K562 (cell line): ENCODE measurements around the gene ZNF277. TPM values are rescaled to one million over a fixed set of nuclear protein-coding genes. Genes with fewer than 3 reads are reported as not detected.

Source experiments
- ATAC-seq: fragments of 200-7000 bp; cut with Tn5 transposase; 3 replicates; pipeline ENCODE4 v1.9.1; 2020; ENCODE audit warnings: moderate library complexity
- BruUV-seq: library from RNA; stranded (reverse); fragments of 400-500 nt; replicated peaks from 2 replicates; lab custom pipeline; 2021; lab: Mats Ljungman, UMichigan
- CTCF ChIA-PET: fragments of 300-600 bp; formaldehyde crosslinking; extraction: SDS; loops from one replicate; lab custom pipeline; 2021; ENCODE audit warnings: low intra/inter-chr PET ratio; lab: Yijun Ruan, JAX
- POLR2A ChIA-PET: fragments of 300-600, 350-650 bp; sonication (Branson Sonifier 250); formaldehyde crosslinking; extraction: SDS; loops from one replicate; lab custom pipeline; 2021; ENCODE audit warnings: antibody characterized with exemption, inconsistent platforms; lab: Yijun Ruan, JAX
- DNase-seq, 4 experiments: peaks; one replicate each; pipeline versions ENCODE4 v3.0.0 to v3.0.0-alpha.2; 2011 to 2018; ENCODE audit warnings: low spot score in 3 of 4, mixed read lengths in 3 of 4; ENCODE audit errors: extremely low read depth in 1 of 4
- FAIRE-seq: peaks from 2 replicates; lab custom pipeline; 2011; peaks lifted over from hg19 to GRCh38; lab: Jason Lieb, UNC
- H2AFZ ChIP-seq: 2 replicates; pipeline ENCODE4 v1.6.0; 2011; ENCODE audit warnings: low read depth, low read length, control low read depth, inconsistent platforms
- H3K27ac ChIP-seq: fragments of 200-600 bp; 3 replicates; pipeline ENCODE4 v1.8.0; 2011; ENCODE audit warnings: low read depth, mild to moderate bottlenecking, control low read depth, inconsistent platforms, low read length, moderate library complexity, mixed read lengths; ENCODE audit errors: extremely low read depth
- H3K27me3 ChIP-seq, 2 experiments: fragments of 300-600 bp in 1 of 2; 2 replicates in 1 of 2; 3 replicates in 1 of 2; pipeline versions ENCODE4 v1.6.0 to v1.8.0; 2011; ENCODE audit warnings: inconsistent platforms in 2 of 2, low read length in 2 of 2, mild to moderate bottlenecking in 1 of 2, mixed read lengths in 1 of 2, moderate library complexity in 1 of 2; ENCODE audit not compliant: control insufficient read depth in 2 of 2, insufficient read depth in 2 of 2
- H3K36me3 ChIP-seq: fragments of 300-600 bp; 3 replicates; pipeline ENCODE4 v1.8.0; 2011; ENCODE audit warnings: mild to moderate bottlenecking, low read length, inconsistent platforms; ENCODE audit not compliant: control insufficient read depth, insufficient read depth
- H3K4me1 ChIP-seq, 2 experiments: fragments of 200-600 bp in 1 of 2; replicated peaks in 1 of 2; 2 replicates in 1 of 2; 3 replicates in 1 of 2; pipeline versions ENCODE4 v1.5.1 to v1.8.0; 2011; ENCODE audit warnings: inconsistent platforms in 2 of 2, low read length in 2 of 2, mild to moderate bottlenecking in 1 of 2, mixed read lengths in 1 of 2, moderate library complexity in 1 of 2; ENCODE audit not compliant: control insufficient read depth in 2 of 2, insufficient read depth in 2 of 2
- H3K4me2 ChIP-seq: 2 replicates; pipeline ENCODE4 v1.6.1; 2011; ENCODE audit warnings: low read length, control low read depth, inconsistent platforms, mixed read lengths; ENCODE audit not compliant: insufficient read depth
- H3K4me3 ChIP-seq: fragments of 200-600 bp; sonication (generic), shearing (Covaris generic); 2 replicates; pipeline ENCODE4 v1.5.1; 2016; ENCODE audit warnings: control low read depth, inconsistent platforms
- H3K79me2 ChIP-seq: fragments of 200-600 bp; 3 replicates; pipeline ENCODE4 v1.8.0; 2011; ENCODE audit warnings: low read length, inconsistent platforms; ENCODE audit not compliant: control insufficient read depth, insufficient read depth
- H3K9ac ChIP-seq, 2 experiments: 2 replicates each; pipeline versions ENCODE4 v1.6.0 to v1.6.1; 2011; ENCODE audit warnings: low read depth in 2 of 2, low read length in 2 of 2, control low read depth in 1 of 2, inconsistent platforms in 1 of 2, mild to moderate bottlenecking in 1 of 2, mixed read lengths in 1 of 2; ENCODE audit not compliant: insufficient read depth in 1 of 2
- H3K9me1 ChIP-seq: one replicate; pipeline ENCODE4 v1.6.0; 2011; ENCODE audit warnings: inconsistent platforms, mild to moderate bottlenecking, low read length, moderate library complexity; ENCODE audit not compliant: control insufficient read depth, insufficient read depth
- H3K9me3 ChIP-seq: replicated peaks from 2 replicates; pipeline ENCODE4 v1.5.1; 2011; ENCODE audit warnings: low read depth, low read length, inconsistent platforms; ENCODE audit not compliant: control insufficient read depth, insufficient read depth
- H4K20me1 ChIP-seq: replicated peaks from 2 replicates; pipeline ENCODE4 v1.6.1; 2011; ENCODE audit warnings: low read length, inconsistent platforms, mixed read lengths; ENCODE audit not compliant: control insufficient read depth, insufficient read depth
- CHD2 ChIP-seq: IDR thresholded peaks from 2 replicates; pipeline ENCODE4 v1.6.1; 2011; ENCODE audit warnings: low read depth, low read length
- DACH1 ChIP-seq: fragments of 450-650 bp; IDR thresholded peaks from 2 replicates; pipeline ENCODE4 v1.6.1; 2018; ENCODE audit not compliant: partially characterized antibody
- ETV6 ChIP-seq, 3 experiments: fragments of 150-350 bp in 1 of 3; sonication (generic) in 1 of 3; formaldehyde crosslinking in 1 of 3; IDR thresholded peaks; 2 replicates each; pipeline versions ENCODE4 v1.6.1 to v1.8.0; 2014 to 2022; ENCODE audit warnings: borderline replicate concordance in 2 of 3, low read depth in 2 of 3, antibody characterized with exemption in 1 of 3, low read length in 1 of 3, mild to moderate bottlenecking in 1 of 3, missing genetic modification reagents in 1 of 3
- FOXP4 ChIP-seq: sonication (generic); formaldehyde crosslinking; IDR thresholded peaks from 2 replicates; pipeline ENCODE4 v1.8.0; 2022; ENCODE audit warnings: mild to moderate bottlenecking, missing genetic modification reagents, borderline replicate concordance
- RBM34 ChIP-seq: fragments of 200-400 bp; formaldehyde crosslinking; IDR thresholded peaks from 2 replicates; pipeline ENCODE4 v1.6.1; 2018; ENCODE audit warnings: low read length, borderline replicate concordance; ENCODE audit not compliant: insufficient read depth
- SPI1 ChIP-seq: IDR thresholded peaks from 2 replicates; pipeline ENCODE4 v1.6.1; 2011; ENCODE audit warnings: low read depth, low read length, control low read depth, borderline replicate concordance
- SRF ChIP-seq, 2 experiments: fragments of 250-450, 450-650 bp in 1 of 2; sonication (Bioruptor Pico) in 1 of 2; sonication (generic) in 1 of 2; formaldehyde crosslinking; IDR thresholded peaks; 2 replicates each; pipeline versions ENCODE4 v1.5.0 to v1.5.1; 2020 to 2022; ENCODE audit warnings: mild to moderate bottlenecking in 1 of 2, missing genetic modification reagents in 1 of 2
- ZFPM2 ChIP-seq: fragments of 250-450 bp; sonication (Bioruptor Pico); IDR thresholded peaks from 2 replicates; pipeline ENCODE4 v1.5.1; 2022; ENCODE audit warnings: mild to moderate bottlenecking
- ZNF277 ChIP-seq: fragments of 250-450 bp; sonication (Bioruptor Pico); IDR thresholded peaks from 2 replicates; pipeline ENCODE4 v1.8.0; 2022; ENCODE audit warnings: inconsistent platforms, mild to moderate bottlenecking, moderate library complexity, borderline replicate concordance
- WGBS: fragments of 100-300 bp; shearing (Covaris generic); methylation state at CpG from one replicate; pipeline ENCODE4 v1.1.6; 2016; ENCODE audit warnings: low coverage, mixed read lengths; ENCODE audit not compliant: insufficient coverage; ENCODE audit errors: missing lambda C conversion rate; 5-methylcytosine and 5-hydroxymethylcytosine counted together
- in situ Hi-C: fragments of 300-500 bp; cut with MboI; formaldehyde crosslinking; loops from 4 replicates; pipeline ENCODE4 v1.15.0; 2018; ENCODE audit warnings: inconsistent platforms, mixed read lengths
- intact Hi-C: fragments of 100-400 bp; cut with micrococcal nuclease; formaldehyde crosslinking; loops from 2 replicates; pipeline ENCODE4 v1.14.2; 2022
- polyA plus RNA-seq, 8 experiments: library from polyadenylated mRNA; depleted of rRNA in 4 of 8; stranded (reverse) in 5 of 8; unstranded in 3 of 8; fragments of >200 nt; fragmentation: Nextera tagmentation in 2 of 8; fragmentation: Illumina TruSeq in 1 of 8; extraction: Ambion mirVana in 2 of 8; extraction: Trizol in 1 of 8; gene quantifications; 2 replicates each; pipeline versions ENCODE4 v1.2.1 to v1.2.3, GENCODE V29; 2011 to 2014; ENCODE audit warnings: inconsistent platforms in 1 of 8, missing spikeins in 1 of 8
- total RNA-seq, 7 experiments: library from RNA; depleted of rRNA in 6 of 7; stranded (reverse); fragments of >200 nt in 6 of 7; fragmentation: Illumina TruSeq in 2 of 7; extraction: Trizol in 2 of 7; gene quantifications; 2 replicates each; pipeline versions ENCODE4 v1.2.1 to v1.2.3, GENCODE V29; 2011 to 2021; ENCODE audit warnings: low replicate concordance in 1 of 7

ZNF277 gene
- total and polyA plus RNA-seq, 9 of the 15 experiments (the other 6 are each of a cell fraction or from before 2014, with no cell fraction given), result 18.8 to 33.5 (median 27.7) TPM

- Histone ChIP-seq H3K9me3 (no peaks in the 10 kb centered on the region), H3K9me1 (no peaks in the 10 kb centered on the region), H3K79me2 (no peaks in the 10 kb centered on the region), H3K4me2 (no peak overlapping the region), H3K4me3 (no peak overlapping the region), H2AFZ (no peak overlapping the region), H3K9ac (no peak overlapping the region), H4K20me1 (no peaks in the 10 kb centered on the region)
- ChIA-PET CTCF (no interaction called here), POLR2A (no interaction called here)
- BruUV-seq, result no TSS peak
- in situ Hi-C loops, result no loop called here
- ATAC-seq (no peak), FAIRE-seq (no peak), DNase-seq (no peak)
- 90% methylated on average over 1 of the region's 1 CpG for WGBS
- TF ChIP-seq FOXP4 (CRISPR knock-in tag) (no peak), SPI1 (no peak)
- TF ChIP-seq, all 486 proteins: peak for 0
- Histone ChIP-seq H3K27me3 (no peaks in the 10 kb centered on the region), H3K4me1 (no peaks in the 10 kb centered on the region), H3K27ac (no peak overlapping the region), H3K36me3 (peaks cover 4% of the 10 kb centered on the region; the same call in 1 of the 3 replicates)
- intact Hi-C loops, result no loop called here
Measured at GRCh38 chr7:112327566-112327965, 121.1 kb downstream of the ZNF277 start.

GRCh38 chr7:112331492-112331891 is 125.0 kb downstream of the ZNF277 start:
- in situ Hi-C loops, result no loop called here
- no peaks in the 10 kb centered on the region for H3K79me2 ChIP-seq
- ATAC-seq (no peak), FAIRE-seq (no peak)
- POLR2A ChIA-PET, result no interaction called here
- no peak overlapping the region for H3K27ac ChIP-seq
- no peak overlapping the region for H3K4me2 ChIP-seq
- H2AFZ ChIP-seq, result no peak overlapping the region
- no peak for TF ChIP-seq DACH1
- no peak for TF ChIP-seq SRF (CRISPR knock-in tag; IDR thresholded peaks at IDR 0.05)
- no peak for TF ChIP-seq CHD2
- TF ChIP-seq ZFPM2 (CRISPR knock-in tag), result no peak
- no peak for TF ChIP-seq RBM34
- TF ChIP-seq ZNF277 (CRISPR knock-in tag), result no peak; the same call in 1 of the 2 replicates
- no peak for TF ChIP-seq ETV6 (IDR thresholded peaks at IDR 0.05; ENCODE audit: borderline replicate concordance in 1 of 2, low read depth in 2 of 2, low read length in 1 of 2)
- no peak for TF ChIP-seq ETV6 (CRISPR knock-in tag; IDR thresholded peaks at IDR 0.05; ENCODE audit: borderline replicate concordance)
- TF ChIP-seq, all 486 proteins: peak for 0
- DNase-seq, result no peak
- Histone ChIP-seq H4K20me1 (no peaks in the 10 kb centered on the region), H3K4me3 (no peak overlapping the region), H3K9me1 (no peaks in the 10 kb centered on the region), H3K4me1 (no peaks in the 10 kb centered on the region), H3K36me3 (peaks cover 4% of the 10 kb centered on the region; the same call in 1 of the 3 replicates), H3K9me3 (no peaks in the 10 kb centered on the region), H3K9ac (no peak overlapping the region), H3K27me3 (no peaks in the 10 kb centered on the region)
- no TSS peak for BruUV-seq
- 21% methylated on average over 1 of the region's 1 CpG for WGBS
- intact Hi-C loops, result no loop called here
- CTCF ChIA-PET, result no interaction called here
